Effector CD8-positive, alpha-beta T cell (primary cell): ENCODE data around the gene EEF1AKMT1.
"Not testable (repeated sequence)": the region's sequence is repeated elsewhere in the genome, so short reads cannot be mapped to it uniquely, and the experiment has no call there.

Experiments
- DNase-seq: peaks from one replicate; lab custom pipeline; 2025; lab: John Stamatoyannopoulos, UW

The EEF1AKMT1 gene

DNA sequence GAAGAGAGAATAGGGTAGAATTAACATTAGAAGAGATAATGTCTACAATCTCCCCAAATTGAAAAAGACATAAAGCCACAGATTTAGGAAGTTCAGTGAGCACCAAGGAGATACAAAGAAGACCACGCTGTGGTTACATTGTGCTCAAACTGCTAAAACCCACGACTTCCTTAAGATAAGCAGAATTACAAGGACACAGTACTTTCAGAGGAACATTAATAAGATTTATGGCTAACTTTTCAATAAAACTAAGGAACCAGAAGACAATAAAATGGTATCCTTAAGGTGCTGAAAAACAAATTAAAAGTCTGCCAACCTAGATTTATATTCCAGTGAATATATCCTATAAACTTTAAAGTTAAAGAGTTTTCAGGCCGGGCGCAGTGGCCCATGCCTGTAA is 77.7 kb downstream of the EEF1AKMT1 start:
- DNase-seq, result no peak

DNA sequence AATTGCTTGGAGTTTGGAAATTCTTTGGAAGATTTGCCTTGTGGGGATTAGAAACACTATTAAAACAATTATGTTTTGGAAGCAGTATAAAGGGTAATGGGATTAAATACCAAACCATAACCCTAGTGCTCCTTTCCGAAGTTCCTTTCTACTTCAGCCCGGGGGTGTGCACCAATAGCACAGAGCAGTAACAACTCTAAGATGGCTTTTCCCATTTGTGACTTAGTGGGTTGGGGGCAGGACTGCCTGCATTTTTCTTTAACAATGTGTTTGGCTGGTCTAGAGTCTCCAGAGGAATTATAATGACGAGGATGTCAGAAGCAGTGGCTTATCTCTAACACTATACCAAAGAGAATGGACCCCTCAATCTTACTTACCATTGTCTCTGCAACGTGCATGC is 82.1 kb downstream of the EEF1AKMT1 start:
- DNase-seq, result no peak

DNA sequence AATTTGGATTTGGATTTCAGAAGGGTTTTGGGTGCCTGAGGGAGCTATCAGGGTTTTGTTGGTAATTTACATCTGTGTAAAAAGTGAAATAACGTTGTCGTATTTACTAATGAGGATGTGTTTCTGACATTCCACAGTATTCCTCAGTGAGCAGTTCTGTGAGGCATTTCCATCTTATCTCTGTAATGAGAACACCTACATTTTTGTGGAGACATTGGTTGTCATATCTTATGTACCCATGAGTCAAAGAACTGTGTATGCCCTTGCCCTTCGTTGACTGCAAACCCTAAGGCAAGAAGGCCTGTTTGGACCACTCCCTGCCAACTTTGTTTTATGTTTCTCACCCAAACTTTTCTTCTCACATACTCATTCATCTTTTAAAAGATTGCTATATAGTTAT is 84.5 kb downstream of the EEF1AKMT1 start:
- DNase-seq, result no peak

DNA sequence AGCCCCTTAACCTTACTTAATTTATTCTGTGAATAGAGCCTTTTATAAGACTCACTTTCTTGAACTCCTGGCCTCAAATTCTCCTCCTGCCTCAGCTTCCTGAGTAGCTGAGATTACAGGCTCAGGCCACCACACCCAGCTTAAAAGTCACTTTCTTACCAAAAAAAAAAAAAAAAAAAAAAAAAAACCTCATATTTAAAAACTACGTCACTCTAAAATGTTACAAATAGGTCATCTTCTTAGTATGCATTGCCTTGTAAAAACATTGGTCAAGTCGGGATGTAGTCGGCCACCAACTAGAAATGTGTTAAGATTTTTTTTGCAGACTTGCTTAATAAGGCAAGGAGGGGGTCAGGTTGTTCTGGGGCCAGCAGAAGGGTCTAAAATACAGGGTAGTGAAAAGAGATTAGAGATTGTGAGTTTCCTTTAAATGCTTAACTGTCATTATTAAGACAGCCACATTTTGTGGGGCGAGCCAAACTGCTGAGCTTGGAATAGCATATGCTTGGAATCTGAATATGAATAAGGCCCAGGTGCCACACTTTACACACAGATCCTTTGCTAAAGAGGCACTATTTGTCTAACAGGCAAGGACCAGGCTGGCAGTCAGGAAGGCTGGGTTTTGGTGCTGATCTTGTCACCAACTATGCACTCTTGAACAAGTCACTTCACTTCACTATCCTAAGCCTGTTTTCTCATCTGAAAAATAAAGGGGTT is 86.7 kb downstream of the EEF1AKMT1 start:
- DNase-seq, result no peak

DNA sequence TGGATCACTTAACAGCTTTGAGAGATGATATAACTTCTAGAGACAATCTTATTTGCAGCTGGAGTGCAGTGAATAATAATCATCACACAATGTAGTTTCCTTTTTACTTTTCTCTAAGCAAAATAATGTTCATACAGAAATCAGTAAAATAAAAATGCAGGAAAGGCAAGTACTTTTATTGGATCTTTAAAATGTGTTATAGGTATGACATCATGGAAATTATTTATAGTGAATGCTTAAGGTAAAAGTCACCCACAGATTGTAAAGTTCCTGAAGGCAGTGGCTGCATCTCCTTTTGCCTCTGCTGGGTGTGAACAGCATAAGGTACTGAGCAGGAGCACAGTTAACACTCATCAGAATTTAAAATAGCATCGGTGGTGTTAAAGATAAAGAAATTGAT is 87.6 kb downstream of the EEF1AKMT1 start:
- no peak for DNase-seq

DNA sequence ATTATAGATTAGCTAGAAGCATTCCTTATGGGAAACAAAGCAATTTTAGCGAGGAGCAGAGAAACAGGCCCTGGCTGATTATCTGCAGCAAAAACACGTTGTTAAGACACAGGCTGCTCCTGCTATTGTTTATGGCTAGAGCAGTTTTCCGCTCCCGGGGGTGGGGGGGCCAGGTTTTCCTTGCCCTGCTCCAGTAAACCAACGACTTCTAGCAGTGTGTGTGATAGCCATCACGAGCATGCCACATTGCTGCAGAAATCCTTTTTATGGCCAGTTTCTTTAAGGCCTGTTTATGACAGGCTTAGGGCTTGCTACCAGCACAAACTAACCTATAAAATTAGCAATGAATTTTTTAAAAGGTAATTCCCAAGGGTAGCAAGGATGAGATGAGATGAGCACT is 88.7 kb downstream of the EEF1AKMT1 start:
- no peak for DNase-seq

DNA sequence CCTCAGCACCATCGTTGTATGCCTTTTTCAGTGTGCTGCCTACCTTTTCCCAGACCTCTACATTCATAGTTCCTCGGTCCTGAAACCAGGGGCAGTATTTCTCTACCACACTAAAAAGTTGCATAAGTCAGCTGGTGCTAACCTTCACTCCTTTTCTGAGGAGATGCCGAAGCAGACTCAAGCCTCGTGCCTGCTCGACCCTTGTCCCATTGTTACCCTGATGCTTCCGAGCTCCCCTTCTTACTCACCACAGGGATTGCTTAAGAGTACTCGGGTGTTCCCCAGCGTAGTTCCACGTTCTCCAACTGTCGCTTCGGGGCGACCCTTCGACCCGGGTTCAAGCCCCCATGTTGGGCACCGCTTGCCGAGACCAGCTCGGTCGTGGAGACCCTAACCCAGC is 89.2 kb downstream of the EEF1AKMT1 start:
- DNase-seq, result no peak

DNA sequence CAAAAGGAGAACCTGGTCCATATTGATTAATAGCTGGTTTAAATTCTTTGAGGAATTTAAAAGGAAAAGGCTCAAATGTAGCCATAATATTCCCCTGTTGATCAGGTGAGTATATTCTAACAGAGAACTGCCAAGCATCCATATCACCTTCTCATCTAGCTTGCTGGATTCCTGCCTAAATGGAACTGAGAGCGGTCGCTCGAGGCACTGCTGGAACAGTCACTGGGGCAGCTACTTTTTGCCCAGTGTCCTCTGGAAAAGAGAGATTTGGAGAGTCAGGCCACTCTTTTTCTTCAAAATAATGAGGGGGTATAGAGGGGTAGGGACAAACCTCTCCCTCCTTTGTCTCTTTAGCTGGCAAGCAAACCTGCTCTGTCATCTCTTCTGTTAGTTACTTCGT is 89.7 kb downstream of the EEF1AKMT1 start:
- no peak for DNase-seq

DNA sequence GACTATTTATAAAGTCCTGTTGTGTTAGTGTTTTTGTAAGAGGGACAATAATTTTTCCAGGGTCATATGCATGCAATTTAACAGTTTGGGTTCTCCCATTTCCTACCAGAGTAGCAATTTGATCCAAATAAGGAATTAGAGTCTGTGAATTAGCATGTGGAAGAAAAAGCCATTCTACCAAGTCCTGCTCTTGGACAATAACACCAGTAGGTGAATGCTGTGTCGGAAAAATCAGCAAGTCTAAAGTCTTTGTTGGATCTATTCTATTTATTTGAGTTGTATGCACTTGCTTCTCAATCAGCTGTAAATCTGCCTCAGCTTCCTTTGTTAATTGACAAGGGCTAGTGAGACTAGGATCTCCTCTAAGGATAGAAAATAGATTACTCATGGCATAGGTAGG is 91.7 kb downstream of the EEF1AKMT1 start:
- no peak for DNase-seq

DNA sequence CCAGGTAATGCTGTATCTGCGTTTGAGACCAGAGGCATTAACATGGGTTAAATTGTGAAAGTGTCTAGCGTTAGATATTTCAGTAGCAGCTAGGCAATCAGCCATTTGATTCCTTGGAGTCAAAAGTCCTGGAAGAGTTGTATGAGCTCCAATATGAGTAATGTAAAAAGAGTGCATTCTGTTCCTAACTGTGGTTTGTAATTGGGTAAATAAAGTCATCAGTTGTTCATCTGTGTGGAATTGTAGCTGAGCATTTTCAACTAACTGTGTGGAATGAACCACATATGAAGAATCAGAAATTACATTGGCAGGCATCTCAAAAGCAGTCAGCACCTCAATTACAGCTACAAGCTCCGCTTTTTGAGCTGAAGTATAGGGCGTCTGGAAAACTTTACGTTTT is 92.3 kb downstream of the EEF1AKMT1 start:
- not testable (repeated sequence) for DNase-seq

DNA sequence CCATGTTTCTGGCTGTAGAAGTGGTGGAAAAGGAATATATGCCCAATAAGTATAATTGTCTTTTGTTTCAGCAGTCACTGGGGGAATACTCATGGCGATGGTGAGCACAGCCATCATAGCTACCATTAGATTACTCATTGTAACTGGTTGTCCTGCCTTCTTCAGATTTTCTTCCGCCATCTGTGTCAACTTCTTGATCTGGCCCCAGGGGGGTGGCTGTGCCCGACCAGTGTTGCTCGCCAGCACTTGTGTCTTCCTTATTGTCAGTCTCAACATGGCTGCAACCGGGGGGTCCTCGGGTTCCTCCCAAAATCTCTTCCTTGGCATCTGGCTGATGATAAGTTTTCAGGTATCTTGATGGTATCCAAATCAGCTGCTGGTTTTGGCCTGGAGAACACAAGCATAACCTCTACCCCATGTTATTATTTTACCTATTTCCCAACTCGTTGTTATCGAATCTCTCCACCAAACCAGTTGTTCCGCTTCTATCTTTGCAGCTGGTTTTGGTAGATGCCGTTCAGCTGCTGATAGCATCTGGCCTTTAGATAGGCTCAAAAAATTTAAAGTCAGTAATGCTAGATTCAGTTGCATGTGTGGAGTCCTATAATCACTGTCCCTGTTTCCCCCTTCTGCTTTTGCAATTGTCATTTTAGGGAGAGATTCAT is 93.2 kb downstream of the EEF1AKMT1 start:
- DNase-seq, result no peak

DNA sequence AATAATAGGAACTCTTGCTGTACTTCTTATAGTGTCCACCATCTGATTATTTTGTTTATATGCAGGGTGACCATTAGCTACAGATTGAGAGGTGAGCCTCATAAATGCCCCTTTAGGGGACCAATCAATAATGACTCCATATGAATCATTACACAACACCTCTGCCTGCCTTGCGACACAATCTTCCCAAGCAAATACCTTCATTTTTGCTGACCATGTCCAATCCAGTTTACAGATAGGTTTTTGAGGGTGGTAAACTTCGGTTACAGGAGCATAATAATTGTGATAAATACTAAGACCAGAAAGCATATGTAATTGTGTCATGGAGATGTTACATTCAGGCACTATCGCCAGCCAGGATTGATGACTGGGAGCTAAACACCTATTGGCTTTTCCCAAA is 93.9 kb downstream of the EEF1AKMT1 start:
- DNase-seq, result no peak
